Effector CD4-positive, alpha-beta T cell (primary cell): ENCODE results near the gene P4HA2.

Experiments used
- DNase-seq: peaks from one replicate; pipeline ENCODE4 v3.0.0-alpha.2; 2020

P4HA2 gene

GRCh38 chr5:132264546-132265335 lies 37.1 kb upstream of the P4HA2 start:
- no peak for DNase-seq

DNA sequence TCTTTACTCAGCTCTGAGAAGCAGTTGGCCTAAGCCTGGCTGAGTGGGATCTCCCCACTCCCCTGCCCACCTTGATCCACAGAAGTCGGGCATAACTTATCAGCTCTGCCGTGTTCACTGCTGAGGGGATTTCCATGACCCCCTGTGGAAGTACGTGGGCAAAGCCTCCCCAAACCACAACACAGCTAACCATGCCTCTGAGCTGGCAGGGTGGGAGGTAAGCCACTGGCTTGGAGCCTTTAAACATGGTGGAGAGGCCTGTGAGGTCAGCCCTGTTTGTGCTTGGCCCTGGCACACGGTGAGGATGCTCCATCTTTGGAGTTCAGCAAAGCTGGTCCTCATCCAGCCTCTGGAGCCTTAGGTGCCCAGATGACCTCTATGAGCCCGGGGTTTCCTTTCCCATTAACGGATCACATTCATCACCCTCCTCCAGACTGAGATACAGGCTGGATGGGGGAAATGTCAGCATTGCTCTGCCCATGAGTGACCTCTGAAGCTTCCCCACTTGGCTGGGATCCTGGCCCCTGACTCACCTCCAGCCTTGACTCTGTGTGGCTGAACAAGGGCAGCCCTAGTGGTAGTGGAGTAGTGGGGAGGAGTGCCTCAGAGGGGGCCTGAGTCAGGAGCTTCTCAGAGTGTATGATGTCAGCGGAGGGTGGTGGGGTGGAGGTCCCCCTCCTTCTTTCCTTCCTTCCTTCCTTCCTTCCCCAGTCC lies 36.1 kb upstream of the P4HA2 start:
- no peak for DNase-seq

DNA sequence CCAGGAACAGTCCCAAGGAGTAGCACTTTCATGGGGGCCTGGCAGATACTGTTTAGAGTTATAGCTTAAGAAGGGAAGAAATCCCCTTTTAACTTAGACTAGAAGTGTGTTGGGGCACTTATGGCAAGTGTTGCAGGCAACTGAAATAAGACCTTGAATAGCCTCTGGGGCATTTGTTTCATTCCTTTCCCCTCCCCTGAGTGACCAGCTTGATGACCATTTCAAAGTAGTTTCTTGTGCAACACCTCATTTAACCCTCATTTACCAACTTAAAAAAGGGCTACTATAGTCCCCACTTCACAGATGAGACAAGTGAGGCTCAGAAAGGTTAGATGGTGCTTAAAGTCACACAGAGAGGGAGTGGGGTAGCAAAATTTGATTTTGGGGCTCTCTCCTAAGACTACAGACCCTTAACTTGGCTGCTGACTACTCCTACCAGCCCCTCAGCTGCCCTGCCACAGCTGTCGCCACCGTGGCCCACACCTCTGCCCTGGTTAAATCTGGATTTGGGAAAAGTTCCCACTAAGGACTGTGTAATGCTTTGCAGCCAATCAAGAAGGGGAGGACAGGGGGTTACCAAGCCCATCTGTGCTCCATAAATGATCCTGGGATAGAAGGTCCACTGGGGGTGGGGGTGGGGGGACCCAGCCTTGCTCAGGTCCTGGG lies 35.4 kb upstream of the P4HA2 start:
- DNase-seq: no peak

GRCh38 chr5:132261881-132262845 lies 34.5 kb upstream of the P4HA2 start:
- no peak for DNase-seq

DNA sequence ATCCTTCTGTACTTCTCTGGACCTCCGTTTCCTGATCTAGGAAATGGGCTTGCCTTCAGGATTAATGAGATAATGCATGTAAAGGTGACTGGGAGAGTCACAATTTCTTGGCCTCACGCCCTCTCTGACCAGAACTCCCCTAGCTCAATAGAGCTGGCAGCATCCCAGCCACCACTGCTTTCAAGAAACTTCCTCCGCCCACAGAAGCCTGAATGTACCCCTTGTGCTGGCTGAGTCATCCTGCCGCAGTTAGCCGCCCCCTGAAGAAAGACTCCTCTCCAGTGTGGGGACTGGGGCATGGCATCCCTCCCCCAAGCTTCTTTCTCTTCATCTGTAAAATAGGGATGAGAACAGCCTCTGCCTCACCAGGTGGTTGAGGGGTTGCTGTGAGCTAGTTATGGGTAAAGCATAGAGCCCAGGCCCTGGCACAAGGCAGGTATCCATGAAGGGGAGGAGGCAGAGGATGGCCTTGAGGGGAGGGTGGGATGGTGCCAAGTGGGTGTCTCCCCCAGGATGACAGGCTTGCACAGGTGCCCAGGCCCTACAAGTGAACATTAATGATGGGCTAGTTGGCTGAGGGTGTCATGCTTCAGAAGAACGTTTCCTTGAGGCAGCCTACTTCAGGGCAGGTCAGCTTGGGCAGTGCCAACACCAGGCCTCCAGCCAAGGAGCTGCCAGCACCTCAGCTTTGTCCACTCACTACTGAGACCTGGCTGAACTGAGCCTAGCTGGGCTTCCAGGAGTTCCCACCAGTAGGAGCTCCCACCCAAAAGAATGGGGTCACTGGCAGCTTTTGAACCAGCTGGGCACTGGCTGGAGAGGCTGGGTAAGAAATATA lies 33.3 kb upstream of the P4HA2 start:
- DNase-seq: no peak

GRCh38 chr5:132260051-132260450 lies 32.4 kb upstream of the P4HA2 start:
- no peak for DNase-seq

DNA sequence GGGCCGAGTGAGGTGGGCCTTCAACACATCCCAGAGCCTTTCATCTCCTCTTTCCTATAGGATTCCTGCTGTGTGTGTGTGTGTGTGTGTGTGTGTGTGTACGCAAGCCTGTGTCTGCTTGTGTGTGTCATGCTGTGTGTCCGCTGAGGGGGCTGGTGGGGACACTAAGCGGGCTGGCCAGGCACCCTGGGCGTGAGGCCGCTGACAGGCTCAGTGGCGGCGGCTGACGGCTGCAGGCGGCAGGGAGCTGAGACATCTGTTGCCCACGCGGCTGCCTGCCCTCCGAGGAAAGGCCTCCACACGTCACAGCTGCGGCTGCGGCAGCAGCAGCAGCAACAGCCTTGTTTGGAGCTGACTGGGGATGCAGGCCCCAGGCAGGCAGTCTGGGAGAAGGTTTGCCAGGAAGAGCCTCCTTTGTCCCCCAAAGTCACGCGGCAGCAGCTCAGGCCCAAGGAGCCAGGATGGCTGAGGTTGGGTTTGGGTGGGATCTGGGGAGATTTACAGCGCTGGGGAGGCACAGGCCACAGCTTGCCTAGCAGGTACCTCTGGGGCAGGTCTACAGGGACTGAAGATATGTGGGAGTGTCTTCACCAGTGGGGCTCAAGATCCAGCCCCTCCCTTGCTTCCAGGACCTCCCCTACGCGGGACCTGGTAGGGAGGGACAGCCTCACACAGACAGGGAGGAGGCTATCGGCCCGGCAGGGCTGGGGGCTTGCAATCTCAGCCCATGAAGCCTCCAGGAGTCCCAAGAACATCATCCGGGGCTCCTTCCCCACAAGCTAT lies 31.6 kb upstream of the P4HA2 start:
- no peak for DNase-seq

- no peak for DNase-seq
Measured at GRCh38 chr5:132258102-132259068, 30.7 kb upstream of the P4HA2 start.

DNA sequence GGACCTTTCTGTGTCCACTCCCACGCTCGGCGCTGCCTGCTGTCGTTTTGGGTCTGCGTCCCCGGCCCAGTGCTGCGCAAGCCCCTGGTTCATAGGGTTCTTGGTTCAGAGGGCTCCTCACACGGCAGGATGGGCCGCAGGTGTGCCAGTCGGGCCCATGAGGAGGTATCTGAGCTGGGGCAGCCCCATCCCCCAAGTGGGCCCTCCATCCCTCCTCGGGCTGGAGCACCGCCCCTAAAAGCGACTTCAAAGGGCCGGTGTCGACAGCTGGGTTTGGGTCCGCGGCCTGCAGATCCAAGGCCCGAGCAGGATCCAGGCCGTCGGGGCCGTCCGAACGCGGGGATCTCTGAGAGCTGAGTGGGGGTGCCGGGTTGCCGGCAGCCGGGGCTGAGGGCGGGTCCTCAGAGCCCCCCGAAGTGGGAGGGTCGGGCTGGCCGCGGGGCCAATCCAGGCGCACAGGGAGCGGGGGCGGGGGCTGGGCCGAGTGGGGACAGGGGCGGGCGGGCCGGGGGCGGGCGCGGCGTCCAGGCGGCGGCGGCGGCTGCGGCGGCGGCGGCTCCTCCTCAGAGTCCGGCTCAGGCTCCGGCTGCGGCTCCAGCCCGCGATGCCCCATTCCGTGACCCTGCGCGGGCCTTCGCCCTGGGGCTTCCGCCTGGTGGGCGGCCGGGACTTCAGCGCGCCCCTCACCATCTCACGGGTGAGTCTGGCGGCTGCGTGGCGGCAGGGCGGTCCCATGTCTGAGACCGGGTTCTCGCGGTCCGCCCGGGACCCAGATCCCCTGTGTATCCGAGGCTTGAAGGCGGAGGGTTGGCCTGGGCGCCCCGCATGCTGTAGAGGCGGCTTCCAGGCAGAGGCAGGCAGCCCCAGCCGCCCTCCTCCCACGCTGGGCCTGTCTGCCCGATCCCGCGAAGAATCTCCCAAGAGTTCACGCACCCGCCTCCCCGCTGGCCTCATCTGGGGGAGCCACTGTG lies 29.8 kb upstream of the P4HA2 start, which contains the start of gene PDLIM4:
Gene PDLIM4 (plus strand): TSS at position 566 of the 971 bp plus-strand sequence. CDS start 39 bp downstream, at position 605.
- DNase-seq: no peak

DNA sequence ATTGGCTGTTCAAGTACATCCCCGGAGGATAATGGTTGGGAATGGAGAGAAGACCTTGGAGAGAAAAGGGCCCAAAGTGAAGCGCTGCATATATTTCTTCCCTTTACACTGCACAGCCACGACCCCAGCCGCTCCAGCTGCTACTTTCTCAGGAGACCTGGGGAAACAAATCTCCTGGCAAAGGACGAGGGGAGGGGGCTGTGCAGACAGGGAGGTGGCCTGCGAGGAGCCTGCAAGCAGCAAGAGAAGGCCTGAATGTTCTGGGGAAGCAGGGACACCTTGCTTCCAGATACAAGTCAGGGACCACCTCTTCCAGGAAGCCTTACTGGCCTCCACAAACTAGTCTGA lies 29.1 kb upstream of the P4HA2 start:
- DNase-seq: no peak

DNA sequence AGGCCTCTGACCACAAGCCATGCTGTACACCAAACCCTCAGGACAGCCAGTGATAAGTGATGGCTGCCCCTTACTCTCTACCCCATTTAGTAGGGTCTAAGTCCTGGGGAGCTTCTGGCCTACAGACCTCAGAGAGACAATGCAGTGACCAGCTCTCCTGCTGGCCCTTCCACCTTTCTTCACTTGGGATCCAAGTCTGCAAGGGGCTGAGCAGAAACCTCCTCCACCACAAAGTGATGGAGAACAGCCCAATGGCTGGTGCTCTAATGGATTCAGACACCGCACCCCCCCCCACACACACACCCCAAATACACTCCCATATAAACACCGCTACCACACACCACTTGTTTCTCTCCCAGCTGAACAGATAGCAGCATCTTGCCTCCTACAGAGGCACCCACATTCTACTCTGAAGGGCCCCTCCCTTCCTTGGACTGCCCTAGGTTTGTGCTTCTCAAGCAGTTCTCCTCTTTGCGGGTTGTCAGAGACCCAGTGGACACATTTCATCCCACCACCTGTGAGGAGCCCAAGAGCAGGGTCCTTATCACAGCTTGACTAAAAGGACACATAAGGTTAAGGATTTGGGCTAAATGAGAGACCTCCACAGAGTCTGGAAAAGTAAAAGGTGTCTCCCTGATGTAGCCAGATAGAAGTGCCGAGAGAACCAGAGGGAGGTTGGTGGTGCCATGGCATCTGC lies 28.6 kb upstream of the P4HA2 start:
- no peak for DNase-seq

GRCh38 chr5:132254321-132254977 lies 26.8 kb upstream of the P4HA2 start:
- no peak for DNase-seq

- DNase-seq: no peak
Measured at GRCh38 chr5:132253452-132254320, 26.0 kb upstream of the P4HA2 start.

DNA sequence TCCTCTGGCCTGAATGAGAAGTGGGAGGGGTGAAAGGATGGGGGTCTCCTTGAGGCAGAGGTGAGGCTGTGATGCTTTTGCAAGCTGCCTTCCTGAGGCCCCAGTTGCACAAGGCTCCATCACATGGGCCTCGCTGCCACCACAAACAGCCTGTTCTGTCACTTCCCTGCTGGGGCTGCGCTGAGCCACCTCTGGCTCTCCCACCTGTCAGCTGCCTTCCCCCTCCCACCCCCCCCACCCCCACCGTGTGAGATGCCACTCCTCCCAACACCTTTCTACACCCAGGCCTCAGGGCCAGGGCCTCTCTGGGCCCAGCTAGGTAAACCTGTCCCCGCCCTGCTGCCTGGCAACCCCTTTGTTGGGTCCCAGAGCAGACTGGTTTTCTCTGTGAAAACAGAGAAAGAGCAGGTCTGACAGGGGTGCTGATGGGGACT lies 25.4 kb upstream of the P4HA2 start:
- no peak for DNase-seq

- DNase-seq: no peak
Measured at GRCh38 chr5:132251220-132251725, 23.6 kb upstream of the P4HA2 start.

DNA sequence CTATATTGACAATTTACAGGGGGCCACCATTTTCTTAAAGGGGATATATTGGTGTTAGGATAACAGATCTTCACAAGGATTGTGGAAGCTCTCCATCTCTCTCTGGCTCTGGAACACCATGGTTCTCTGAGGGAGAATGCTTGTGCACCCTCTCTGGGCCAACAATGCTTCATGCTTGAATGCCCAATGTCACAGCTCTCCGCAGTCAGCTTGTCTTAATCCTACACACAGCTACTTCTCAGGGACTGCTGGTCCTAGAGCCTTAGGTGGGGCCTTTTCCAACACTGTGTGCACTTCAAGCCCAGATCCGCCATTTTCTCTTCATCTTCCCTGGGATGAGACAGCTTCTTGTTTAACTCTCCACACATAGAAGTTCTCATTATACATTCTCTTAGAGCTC lies 22.9 kb upstream of the P4HA2 start:
- no peak for DNase-seq
